Dendritic cell treated with granulocyte-macrophage colony-stimulating factor and Interleukin-4, amounts not matched to agents 40 ng/mL and 50 ng/mL, for 4 days (primary cell): ENCODE data around the gene UBE2G2.

ENCODE experiments used
- H3K27ac Mint-ChIP-seq: one replicate; pipeline ENCODE4 v1.8.0; 2022; ENCODE audit warnings: mild to moderate bottlenecking, mixed read lengths
- H3K27me3 Mint-ChIP-seq: one replicate; pipeline ENCODE4 v1.8.0; 2022; ENCODE audit warnings: mild to moderate bottlenecking, mixed read lengths
- H3K36me3 Mint-ChIP-seq: one replicate; pipeline ENCODE4 v1.8.0; 2022; ENCODE audit warnings: low read depth, mixed read lengths
- H3K4me1 Mint-ChIP-seq: one replicate; pipeline ENCODE4 v1.8.0; 2022; ENCODE audit warnings: low read depth, mixed read lengths
- H3K4me3 Mint-ChIP-seq: one replicate; pipeline ENCODE4 v1.8.0; 2022; ENCODE audit warnings: mild to moderate bottlenecking, moderate library complexity, mixed read lengths
- H3K9me3 Mint-ChIP-seq: one replicate; pipeline ENCODE4 v1.8.0; 2022; ENCODE audit warnings: mixed read lengths
- intact Hi-C: fragments of 100-400 bp; cut with micrococcal nuclease; formaldehyde crosslinking; loops from one replicate; pipeline ENCODE4 v1.15.0; 2022

Gene UBE2G2

GRCh38 chr21:44795342-44795741, 6.3 kb downstream of the UBE2G2 start:
- intact Hi-C loops, result no loop called here
- H3K4me1 Mint-ChIP-seq, result peaks cover 64% of the 10 kb centered on the region
- H3K36me3 Mint-ChIP-seq, result peaks cover 73% of the 10 kb centered on the region
- no peaks in the 10 kb centered on the region for H3K27me3 Mint-ChIP-seq
- H3K27ac Mint-ChIP-seq, result no peak overlapping the region
- H3K9me3 Mint-ChIP-seq, result no peaks in the 10 kb centered on the region
- H3K4me3 Mint-ChIP-seq, result no peak overlapping the region

GRCh38 chr21:44793592-44794374, 7.8 kb downstream of the UBE2G2 start:
- intact Hi-C loops, result loop anchor here (2.0 kb wide), 1 partner anchor 283 kb away; no protein-coding TSS in a partner anchor
- Mint-ChIP-seq H3K4me1 (peaks cover 53% of the 10 kb centered on the region), H3K27me3 (no peaks in the 10 kb centered on the region), H3K27ac (no peak overlapping the region), H3K4me3 (no peak overlapping the region), H3K36me3 (peaks cover 60% of the 10 kb centered on the region), H3K9me3 (no peaks in the 10 kb centered on the region)

- H3K9me3 Mint-ChIP-seq, result no peaks in the 10 kb centered on the region
- H3K36me3 Mint-ChIP-seq, result peaks cover 52% of the 10 kb centered on the region
- intact Hi-C loops, result loop anchor here (2.0 kb wide), 1 partner anchor 282 kb away; no protein-coding TSS in a partner anchor
- no peak overlapping the region for H3K27ac Mint-ChIP-seq
- H3K4me3 Mint-ChIP-seq, result no peak overlapping the region
- no peaks in the 10 kb centered on the region for H3K27me3 Mint-ChIP-seq
- H3K4me1 Mint-ChIP-seq, result peaks cover 48% of the 10 kb centered on the region
Measured at GRCh38 chr21:44792702-44793591, 8.7 kb downstream of the UBE2G2 start.

GRCh38 chr21:44791993-44792392, 9.6 kb downstream of the UBE2G2 start:
- Mint-ChIP-seq H3K27me3 (no peaks in the 10 kb centered on the region), H3K4me1 (peaks cover 48% of the 10 kb centered on the region), H3K36me3 (peaks cover 51% of the 10 kb centered on the region), H3K9me3 (no peaks in the 10 kb centered on the region), H3K4me3 (no peak overlapping the region), H3K27ac (no peak overlapping the region)
- intact Hi-C loops, result loop anchor here (2.0 kb wide), 1 partner anchor 281 kb away; no protein-coding TSS in a partner anchor

- H3K36me3 Mint-ChIP-seq, result peaks cover 51% of the 10 kb centered on the region
- no peaks in the 10 kb centered on the region for H3K9me3 Mint-ChIP-seq
- intact Hi-C loops, result no loop called here
- H3K27me3 Mint-ChIP-seq, result no peaks in the 10 kb centered on the region
- H3K4me1 Mint-ChIP-seq, result peaks cover 40% of the 10 kb centered on the region
- H3K27ac Mint-ChIP-seq, result no peak overlapping the region
- no peak overlapping the region for H3K4me3 Mint-ChIP-seq
Measured at GRCh38 chr21:44791246-44791645, 10.4 kb downstream of the UBE2G2 start.

- no peaks in the 10 kb centered on the region for H3K9me3 Mint-ChIP-seq
- intact Hi-C loops, result no loop called here
- no peaks in the 10 kb centered on the region for H3K27me3 Mint-ChIP-seq
- H3K4me1 Mint-ChIP-seq, result peaks cover 32% of the 10 kb centered on the region
- H3K27ac Mint-ChIP-seq, result no peak overlapping the region
- no peak overlapping the region for H3K4me3 Mint-ChIP-seq
- peaks cover 51% of the 10 kb centered on the region for H3K36me3 Mint-ChIP-seq
Measured at GRCh38 chr21:44790368-44790767, 11.3 kb downstream of the UBE2G2 start.

- no peak overlapping the region for H3K27ac Mint-ChIP-seq
- H3K4me3 Mint-ChIP-seq, result no peak overlapping the region
- H3K36me3 Mint-ChIP-seq, result peaks cover 53% of the 10 kb centered on the region
- H3K4me1 Mint-ChIP-seq, result peaks cover 32% of the 10 kb centered on the region
- no peaks in the 10 kb centered on the region for H3K27me3 Mint-ChIP-seq
- no peaks in the 10 kb centered on the region for H3K9me3 Mint-ChIP-seq
- intact Hi-C loops, result no loop called here
Measured at GRCh38 chr21:44789880-44790279, 11.7 kb downstream of the UBE2G2 start.

GRCh38 chr21:44785620-44786335, 15.8 kb downstream of the UBE2G2 start:
- intact Hi-C loops, result no loop called here
- H3K4me1 Mint-ChIP-seq, result peaks cover 5% of the 10 kb centered on the region
- no peaks in the 10 kb centered on the region for H3K27me3 Mint-ChIP-seq
- no peak overlapping the region for H3K27ac Mint-ChIP-seq
- H3K4me3 Mint-ChIP-seq, result no peak overlapping the region
- H3K9me3 Mint-ChIP-seq, result no peaks in the 10 kb centered on the region
- peaks cover 67% of the 10 kb centered on the region for H3K36me3 Mint-ChIP-seq

GRCh38 chr21:44784810-44785209, 16.8 kb downstream of the UBE2G2 start:
- Mint-ChIP-seq H3K27ac (no peak overlapping the region), H3K36me3 (peaks cover 73% of the 10 kb centered on the region), H3K4me3 (no peak overlapping the region), H3K27me3 (no peaks in the 10 kb centered on the region), H3K4me1 (no peaks in the 10 kb centered on the region), H3K9me3 (no peaks in the 10 kb centered on the region)
- intact Hi-C loops, result no loop called here

- Mint-ChIP-seq H3K9me3 (no peaks in the 10 kb centered on the region), H3K36me3 (peaks cover 87% of the 10 kb centered on the region), H3K27me3 (no peaks in the 10 kb centered on the region), H3K27ac (no peak overlapping the region), H3K4me1 (no peaks in the 10 kb centered on the region), H3K4me3 (no peak overlapping the region)
- intact Hi-C loops, result no loop called here
Measured at GRCh38 chr21:44783020-44783696, 18.5 kb downstream of the UBE2G2 start.

GRCh38 chr21:44780767-44781459, 20.7 kb downstream of the UBE2G2 start:
- Mint-ChIP-seq H3K36me3 (peaks cover 88% of the 10 kb centered on the region), H3K27me3 (no peaks in the 10 kb centered on the region), H3K9me3 (no peaks in the 10 kb centered on the region), H3K4me1 (no peaks in the 10 kb centered on the region), H3K27ac (no peak overlapping the region), H3K4me3 (no peak overlapping the region)
- intact Hi-C loops, result no loop called here

GRCh38 chr21:44780137-44780502, 21.5 kb downstream of the UBE2G2 start:
- Mint-ChIP-seq H3K4me1 (no peaks in the 10 kb centered on the region), H3K27ac (no peak overlapping the region), H3K36me3 (peaks cover 87% of the 10 kb centered on the region), H3K27me3 (no peaks in the 10 kb centered on the region), H3K9me3 (no peaks in the 10 kb centered on the region), H3K4me3 (no peak overlapping the region)
- intact Hi-C loops, result no loop called here
